Inflammatory macrophage treated with lipopolysaccharide for 1 hour (primary cell): ENCODE data around the gene C14orf119.
"Not testable (repeated sequence)": the region's sequence is repeated elsewhere in the genome, so short reads cannot be mapped to it uniquely, and the experiment has no call there.

ENCODE experiments used
- DNase-seq, 2 donors: peaks; one replicate each; pipeline ENCODE4 v3.0.0-alpha.2; 2020 to 2022

The C14orf119 gene

DNA sequence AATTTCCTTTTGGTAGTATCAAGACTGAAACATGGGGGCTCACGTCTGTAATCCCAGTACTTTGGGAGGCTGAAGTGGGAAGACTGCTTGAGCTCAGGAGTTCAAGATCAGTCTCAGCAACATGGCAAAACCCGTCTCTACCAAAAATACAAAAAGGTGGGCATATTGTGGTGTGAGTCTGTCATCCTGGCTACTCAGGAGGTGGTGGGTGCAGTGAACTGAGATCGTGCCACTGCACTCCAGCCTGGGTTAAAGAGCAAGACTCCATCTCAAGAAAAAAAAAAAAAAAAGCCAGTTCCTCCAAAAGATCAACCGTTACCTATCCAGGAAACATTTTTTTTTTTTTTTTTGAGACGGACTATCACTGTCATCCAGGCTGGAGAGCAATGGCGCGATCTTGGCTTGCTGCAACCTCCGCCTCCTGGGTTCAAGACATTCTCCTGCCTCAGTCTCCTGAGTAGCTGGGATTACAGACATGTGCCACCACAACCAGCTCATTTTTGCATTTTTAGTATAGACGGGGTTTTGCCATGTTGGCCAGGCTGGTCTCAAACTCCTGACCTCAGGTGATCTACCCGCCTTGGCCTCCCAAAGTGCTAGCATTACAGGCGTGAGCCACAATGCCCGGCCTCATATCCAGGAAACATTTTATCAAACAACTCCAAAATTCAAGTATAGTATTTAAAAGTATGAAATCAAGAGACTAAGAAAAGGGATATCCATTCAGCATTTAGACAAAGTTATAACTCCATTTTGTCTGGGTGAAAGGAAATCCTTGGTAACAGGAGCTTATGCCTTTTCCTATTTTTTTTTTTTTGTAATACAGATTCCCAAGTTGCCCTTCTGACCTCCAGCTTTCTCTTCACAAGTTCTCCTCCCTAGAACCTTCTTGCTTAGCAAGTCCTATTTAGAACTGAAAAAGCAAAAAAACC, 3.7 kb upstream of the C14orf119 start:
- no peak for DNase-seq

DNA sequence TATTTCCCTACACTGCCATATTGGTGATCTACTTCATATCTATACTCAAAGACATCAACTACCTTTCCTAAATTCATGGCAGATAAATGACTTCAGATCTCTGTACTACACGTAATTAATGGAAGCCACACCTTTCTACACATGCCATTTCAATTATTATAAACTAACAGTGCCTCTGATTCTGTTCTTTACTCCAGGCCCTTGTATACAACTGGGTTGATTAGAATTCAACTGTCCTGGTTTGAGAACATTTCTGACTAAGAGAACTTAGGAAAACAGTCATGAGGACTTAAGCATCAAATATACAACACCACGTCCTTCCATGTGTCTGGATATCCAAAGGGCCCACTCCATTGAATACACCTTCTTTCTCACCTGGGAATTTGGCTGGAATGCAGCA, 2.2 kb upstream of the C14orf119 start:
- no peak for DNase-seq

DNA sequence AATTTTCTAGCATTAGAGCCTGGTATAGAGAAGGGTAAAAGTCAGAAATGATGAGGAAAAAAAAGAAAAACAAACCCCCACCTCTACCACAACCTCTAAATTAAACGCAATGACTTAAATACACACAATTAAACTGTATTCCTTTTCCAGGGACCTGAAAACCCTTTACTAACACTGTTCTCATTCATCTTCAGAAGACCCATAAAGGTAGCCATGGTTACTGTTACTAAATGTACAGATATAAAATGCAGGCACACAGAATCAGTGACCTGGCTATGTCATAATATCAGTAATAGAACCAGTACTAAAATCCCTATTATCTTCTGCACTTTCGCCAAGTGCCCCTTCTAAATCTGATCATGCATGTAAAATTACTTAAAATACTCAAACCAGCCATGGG, 1.8 kb upstream of the C14orf119 start:
- no peak for DNase-seq

DNA sequence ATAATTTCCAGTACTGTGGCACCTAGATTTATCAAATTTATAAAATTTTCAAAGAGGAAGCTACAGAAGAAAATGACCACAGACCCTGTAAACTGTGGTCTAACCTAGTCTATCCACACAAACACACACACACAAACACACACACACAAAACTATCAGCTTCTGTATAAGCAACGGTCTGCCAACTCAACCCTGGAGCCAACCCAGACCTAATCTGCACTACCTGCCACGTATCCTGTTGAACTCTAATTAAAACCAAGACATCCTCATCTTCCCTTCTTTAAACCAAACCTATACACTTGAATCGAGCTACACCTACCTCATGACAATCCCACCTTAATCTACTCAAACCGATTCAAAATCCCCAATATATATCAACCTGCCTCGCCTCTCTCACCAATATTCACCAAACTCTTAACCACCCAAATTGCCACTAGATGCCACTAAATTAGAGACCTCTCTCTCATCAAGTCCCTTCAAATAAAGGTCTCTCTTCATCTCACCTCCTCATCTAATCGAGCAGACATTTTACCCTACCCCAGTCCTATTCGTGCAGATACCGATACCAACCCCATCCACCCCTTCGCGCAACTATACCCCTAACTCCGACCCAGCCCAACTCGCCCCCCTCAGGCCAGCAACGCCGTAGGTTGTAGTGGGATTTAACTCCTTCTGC, 1.2 kb upstream of the C14orf119 start:
- DNase-seq: no peak

DNA sequence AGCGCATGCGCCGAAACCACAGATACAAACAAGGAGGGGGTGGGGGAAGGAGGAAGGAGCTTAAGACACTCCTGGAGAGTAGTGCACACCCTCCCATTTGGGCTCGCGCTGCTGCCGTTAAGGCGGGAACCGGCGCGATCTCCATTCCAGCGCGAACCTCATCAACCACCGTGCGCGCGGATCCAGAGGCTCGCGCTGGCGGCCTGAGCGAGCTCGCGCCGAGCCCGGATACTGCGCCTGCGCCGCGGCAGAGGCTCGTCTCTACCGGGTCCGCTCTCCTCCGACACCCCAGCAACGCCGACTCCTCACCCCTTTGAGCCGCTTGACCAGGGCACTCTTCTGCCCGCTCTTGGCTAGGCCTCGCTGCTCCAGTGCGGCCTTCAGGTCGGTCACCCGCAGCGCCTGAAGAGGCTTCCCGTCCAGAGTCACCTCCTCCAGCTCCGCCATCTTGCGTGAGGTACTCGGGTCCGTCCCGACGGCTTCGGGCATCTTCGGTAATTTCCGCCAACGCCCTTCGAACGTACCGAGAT, 574 bp upstream of the C14orf119 start, which contains the start of gene ACIN1:
Gene ACIN1, minus strand, starts transcription at position 471 of the 530 bp plus-strand sequence. Its CDS starts 24 bp downstream, at position 447.
- peak; percentile 62 to 72 for DNase-seq

DNA sequence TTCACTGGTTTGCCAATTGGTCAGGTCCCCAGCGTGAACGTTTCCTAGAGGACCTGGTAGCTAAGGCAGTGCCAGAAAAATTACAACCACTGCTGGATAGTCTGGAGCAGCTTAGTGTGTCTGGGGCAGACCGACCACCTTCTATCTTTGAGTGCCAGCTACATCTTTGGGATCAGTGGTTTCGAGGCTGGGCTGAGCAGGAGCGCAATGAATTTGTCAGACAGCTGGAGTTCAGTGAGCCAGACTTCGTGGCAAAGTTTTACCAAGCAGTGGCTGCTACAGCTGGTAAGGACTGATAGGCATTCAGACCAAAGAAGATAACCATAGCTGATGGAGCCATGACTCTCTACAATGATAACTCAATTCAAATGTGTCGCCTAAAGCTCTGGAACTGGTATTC, 2.5 kb downstream of the C14orf119 start:
- DNase-seq: no peak

DNA sequence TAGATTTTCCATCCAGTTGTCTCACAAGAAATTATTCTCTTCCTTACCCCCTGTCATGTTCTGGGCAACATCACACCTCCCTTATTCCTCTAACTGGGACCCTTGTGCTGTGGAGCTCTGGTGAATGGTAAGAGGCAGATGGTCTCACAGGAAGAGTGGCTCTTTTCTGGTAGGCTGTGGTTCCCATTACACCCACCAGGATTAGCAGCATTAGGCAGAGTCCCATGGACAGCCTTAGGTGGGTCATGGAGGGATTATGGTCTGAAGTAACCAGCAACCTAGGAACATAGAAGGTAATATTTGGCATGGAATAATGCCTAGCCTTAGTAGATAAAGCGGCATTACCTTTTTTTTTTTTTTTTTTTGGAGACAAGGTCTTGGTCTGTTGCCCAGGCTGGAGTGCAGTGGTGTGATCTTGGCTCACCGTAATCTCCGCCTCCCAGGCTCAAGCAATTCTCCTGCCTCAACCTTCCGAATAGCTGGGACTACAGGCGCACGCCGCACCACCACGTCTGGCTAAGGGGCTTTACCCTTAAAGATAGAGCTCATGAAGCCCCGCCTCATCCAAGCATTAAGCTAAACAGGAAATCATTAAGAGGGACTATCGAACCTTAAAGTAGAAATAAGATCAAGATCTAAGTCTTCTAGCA, 4.0 kb downstream of the C14orf119 start:
- no peak for DNase-seq

DNA sequence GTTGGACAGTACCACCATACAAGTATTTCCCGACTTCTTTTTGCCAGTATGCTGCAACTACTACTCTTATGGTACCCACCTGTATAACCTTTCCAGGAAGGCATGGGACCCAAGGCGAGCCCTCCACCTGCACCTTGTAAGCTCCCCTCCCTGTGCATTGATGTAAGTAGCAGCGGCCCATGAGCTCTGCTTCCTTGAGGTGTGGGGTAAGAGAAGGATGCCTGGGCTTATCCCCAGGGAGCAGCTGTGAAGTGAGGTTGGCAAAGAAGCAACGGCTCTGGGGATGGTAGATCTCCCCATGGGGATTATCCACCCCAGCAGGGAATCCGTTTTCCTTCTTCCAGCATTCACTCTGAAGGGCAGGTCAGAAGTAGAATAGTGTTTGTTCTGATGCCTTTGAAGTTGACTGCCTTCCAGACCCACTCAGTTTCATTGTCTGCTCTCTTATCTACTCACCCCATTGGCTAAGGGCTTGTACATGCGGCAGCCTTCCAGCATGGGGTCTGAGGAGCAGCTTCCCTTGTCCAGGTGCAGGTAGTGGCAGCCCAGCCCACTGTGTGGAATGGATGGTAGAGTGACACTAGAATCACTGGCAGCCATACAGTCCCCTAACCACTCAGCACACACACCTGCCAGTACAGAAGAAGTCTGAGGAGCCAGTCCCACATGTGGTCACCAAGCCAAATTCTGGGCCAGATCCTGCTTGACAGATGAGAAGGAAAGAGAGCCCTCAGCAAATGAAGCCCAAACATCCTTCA, 6.1 kb downstream of the C14orf119 start:
- no peak for DNase-seq

DNA sequence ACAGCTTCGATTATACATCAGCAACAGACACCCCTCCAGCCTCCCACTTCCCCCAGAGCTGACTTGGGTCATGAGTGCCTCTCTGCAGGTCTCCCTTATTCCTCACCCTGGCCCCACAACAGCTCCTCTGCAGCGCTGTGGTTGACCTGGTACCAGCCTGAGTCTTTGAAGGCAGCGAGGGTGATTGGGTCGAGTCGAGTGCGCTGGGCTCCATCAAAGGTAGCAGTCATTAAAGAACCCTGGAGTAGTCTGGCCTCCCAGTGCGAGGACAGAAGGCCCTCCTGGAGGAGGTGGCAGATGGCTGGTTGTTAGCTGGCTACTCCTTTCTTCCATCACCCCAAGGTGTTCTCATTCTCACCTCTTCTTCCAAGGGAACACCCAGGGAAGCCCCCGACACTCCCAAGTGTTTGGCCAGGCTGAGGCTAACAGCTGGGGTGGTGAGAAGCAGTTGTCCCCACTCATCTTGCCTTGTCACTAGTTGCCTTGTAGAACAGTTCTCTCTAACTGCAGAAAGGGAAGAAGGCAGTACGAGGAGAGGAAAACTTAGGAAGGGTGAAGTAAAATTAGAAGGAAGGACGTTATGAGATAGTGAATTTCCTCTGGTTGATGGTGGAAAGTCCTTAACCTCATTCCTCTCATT, 6.8 kb downstream of the C14orf119 start:
- no peak for DNase-seq

DNA sequence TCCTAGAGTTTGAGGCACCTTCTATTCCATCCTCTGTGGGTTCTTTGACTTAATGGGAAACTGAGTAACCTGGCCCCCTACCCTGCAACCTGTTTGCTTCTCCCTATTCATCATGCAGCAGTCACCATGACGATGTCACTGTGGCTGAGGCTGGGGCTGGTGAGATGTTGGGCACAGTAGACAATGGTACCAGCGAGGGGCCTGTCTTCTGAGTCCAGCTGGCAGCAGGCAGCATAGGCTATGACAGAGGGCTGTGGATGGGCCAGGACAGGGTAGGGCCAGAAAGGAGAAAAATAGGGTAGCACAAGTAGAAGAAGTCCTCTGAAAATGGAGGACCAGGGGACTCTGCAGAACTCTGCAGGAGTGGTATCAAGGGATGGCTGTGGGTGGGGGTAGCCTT, 7.5 kb downstream of the C14orf119 start:
- DNase-seq: no peak

DNA sequence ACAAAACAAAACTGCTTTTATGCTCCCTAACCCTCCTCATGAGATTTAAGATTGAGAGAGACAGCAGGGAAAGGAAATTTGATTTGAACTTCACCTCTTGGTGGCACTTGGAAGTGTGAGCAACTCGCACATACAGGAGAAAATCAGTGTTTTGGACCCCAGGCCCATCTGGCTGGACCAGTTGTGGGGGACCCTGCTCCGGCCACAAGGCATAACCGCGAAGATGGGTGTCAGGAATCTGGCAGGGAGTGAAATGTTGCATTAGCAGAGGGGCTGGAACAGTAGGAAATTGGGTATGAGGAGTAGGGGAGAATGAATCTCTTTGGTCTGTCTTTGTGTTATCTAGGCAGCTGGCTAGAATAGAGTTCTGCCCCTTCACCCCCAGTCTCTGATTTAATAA, 8.3 kb downstream of the C14orf119 start:
- no peak for DNase-seq

DNA sequence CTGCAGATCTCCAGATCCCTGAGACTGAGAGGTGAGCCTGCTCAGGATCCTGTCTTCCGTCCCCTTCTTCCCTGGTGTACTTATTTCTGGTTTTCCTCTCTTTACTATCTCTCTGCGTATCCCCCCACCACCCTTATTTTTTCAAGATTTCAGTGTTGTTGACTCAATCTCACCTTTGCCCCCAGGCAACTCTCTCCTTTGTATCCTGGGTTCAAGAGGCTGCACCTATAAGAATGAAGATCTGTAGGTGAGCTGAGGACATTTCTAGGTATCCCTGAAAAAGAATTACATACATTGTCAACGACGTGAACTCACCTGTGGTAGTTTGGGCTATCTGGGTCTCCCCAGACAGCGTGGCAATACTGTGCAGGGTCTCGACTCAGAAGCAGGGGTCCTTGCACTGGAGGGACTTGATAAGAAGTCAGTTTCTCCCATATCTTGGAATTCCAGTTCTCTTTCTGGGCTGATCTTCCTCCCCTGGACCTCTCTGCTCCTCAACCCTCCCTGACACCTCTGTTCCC, 8.8 kb downstream of the C14orf119 start:
- no peak for DNase-seq

DNA sequence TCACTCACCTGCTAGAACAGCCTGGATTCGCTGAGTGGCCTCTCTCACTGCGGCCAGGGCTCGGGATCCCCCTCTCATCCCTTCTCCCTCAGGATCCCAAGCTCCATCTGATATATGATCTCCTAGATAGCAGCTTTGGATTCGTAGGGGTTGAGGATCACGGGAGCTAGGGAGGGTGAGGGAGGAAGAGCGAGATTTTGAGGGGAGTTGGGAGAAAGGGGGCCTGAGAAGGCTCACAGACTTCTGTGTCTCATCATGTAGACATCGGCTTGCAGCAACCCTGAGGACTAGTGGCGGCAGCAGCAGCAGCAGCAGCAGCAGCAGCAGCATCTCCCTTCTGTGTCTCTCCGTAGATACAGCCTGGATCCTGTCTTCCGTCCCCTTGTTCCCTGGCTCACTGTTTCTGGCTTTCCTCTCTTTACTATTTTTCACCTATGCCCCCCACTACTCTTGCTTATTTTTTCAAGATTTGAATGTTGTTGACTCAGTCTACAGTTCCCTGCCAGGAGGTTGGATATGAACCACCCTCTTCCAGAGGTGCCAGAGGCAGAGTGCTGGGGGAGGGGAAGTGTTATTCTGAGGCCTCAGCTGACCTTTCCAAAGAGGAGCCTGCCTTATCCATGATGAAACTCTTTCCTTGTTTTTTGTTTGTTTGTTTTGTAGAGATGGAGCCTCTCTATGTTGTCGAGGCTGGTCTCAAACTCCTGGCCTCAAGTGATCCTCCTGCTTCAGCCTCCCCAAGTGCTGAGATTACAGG, 9.5 kb downstream of the C14orf119 start, which contains the start of gene CIROP:
Gene CIROP, minus strand, starts transcription at position 399 of the 757 bp plus-strand sequence. Its CDS starts 69 bp downstream, at position 330.
- DNase-seq: no peak

DNA sequence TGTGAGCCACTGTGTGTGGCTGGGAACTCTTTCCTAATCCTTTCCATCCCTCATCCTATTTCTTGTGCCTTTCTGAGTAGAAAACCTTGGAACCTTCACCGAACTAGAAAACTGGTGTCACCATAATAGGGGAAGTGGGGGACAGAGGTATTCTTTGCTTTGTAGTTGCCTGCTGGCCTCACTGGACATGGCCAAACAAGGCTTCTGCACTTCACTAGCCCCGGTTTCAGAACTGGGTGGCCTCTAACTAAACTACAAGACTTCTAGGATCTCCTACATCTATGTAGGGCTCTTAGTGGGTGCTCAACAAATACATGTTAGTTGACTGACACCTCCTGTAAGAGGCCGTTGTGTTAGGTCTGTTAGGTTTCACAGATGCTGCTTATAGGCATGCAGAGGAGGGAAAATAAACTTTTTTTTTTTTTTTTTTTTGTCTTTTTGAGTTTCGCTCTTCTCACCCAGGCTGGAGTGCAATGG, 10.1 kb downstream of the C14orf119 start:
- no peak for DNase-seq

DNA sequence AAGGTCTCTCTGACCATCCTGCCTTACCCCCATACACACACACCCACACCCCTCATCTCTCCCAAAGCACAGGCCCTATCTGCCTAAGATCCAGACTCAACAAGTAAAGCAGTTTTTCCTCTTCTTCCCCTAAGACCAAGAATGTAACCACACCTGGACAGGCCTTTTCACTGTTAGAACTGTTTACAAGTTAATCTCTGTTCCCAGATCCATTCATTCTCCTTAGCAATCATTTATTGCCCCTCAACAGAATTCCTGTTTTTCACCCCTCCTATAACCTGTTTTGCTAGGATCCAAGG, 11.4 kb downstream of the C14orf119 start:
- no peak for DNase-seq

DNA sequence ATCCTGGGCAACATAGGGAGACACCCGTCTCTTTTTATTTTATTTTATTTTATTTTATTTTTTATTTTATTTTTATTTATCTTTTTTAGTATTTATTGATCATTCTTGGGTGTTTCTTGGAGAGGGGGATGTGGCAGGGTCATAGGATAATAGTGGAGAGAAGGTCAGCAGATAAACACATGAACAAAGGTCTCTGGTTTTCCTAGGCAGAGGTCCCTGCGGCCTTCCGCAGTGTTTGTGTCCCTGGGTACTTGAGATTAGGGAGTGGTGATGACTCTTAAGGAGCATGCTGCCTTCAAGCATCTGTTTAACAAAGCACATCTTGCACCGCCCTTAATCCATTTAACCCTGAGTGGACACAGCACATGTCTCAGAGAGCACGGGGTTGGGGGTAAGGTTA, 12.3 kb downstream of the C14orf119 start:
- DNase-seq: not testable (repeated sequence)

DNA sequence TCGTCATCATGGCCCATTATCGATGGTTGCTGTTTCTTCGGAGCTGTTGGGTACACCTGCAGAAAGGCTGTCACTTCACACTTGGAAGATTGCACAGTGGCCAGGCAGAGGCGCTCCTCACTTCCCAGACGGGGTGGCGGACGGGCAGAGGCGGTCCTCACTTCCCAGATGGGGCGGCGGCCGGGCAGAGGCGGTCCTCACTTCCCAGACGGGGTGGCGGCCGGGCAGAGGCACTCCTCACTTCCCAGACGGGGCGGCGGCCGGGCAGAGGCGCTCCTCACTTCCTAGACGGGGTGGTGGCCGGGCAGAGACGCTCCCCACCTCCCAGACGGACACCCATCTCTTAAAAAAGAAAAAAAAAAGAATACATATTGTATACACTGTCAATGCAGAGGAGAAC, 12.9 kb downstream of the C14orf119 start:
- DNase-seq: not testable (repeated sequence)

DNA sequence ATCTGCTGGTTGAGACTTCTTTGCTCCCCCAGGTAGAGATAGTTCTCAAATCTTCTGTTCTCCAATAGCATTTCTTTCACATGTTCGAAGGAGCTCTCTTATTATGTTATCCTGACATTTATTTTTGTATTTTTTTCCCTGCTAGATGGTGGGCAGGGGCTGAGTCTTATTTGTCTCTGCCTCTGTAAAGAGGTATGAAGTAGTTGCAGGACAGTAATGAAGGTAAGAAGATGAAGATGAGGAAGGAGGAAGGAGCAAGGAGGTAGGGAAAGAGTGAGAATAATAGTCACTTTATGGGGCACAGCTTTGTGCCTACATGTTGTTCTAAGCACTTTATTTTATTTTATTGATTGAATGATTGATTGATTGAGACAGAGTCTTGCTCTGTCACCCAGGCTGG, 14.5 kb downstream of the C14orf119 start:
- no peak for DNase-seq

DNA sequence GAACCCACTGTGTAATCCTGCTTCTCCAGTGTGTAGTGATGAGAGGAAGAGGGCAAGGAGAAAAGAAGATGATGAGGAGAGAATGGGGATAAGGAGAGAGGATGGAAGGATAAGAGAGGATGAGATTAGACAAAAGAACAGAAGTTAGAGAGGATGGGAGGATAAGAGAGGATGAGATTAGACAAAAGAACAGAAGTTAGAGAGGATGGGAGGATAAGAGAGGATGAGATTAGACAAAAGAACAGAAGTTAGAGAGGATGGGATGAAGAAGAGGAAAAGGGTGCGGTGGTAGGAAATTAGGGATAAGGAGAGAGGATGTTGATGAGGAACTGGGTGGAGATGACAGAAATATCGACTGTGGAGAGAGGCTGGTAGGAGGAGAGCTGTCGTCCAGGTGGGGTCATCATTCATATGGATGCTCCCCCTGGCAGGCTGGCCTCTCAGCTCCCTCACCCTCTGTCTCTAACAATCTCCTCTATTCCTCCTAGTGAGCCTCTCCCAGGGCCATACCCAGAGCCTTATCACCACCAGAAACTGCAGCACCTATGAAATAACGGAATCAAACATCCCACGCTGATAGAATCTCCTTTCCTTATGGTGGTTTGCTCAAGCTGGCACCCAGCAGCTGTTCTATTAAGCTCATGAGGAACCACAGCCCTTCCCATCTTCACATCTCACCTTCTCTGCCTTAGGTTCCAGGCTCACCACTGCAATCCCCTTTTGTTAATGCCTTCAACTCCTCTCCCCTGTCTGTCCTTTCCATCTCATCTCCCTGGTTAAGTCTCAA, 15.5 kb downstream of the C14orf119 start:
- DNase-seq: no peak
